Kidney (tissue), 14 donors: ENCODE measurements around the gene SLC25A22. TPM values are rescaled to one million over a fixed set of nuclear protein-coding genes. Genes with fewer than 3 reads are reported as not detected.
A peak's percentile ranks its signal among the peaks of the same experiment; 100 is the strongest.

Source experiments
- DNase-seq, 5 donors: peaks; one replicate each; pipeline ENCODE4 v3.0.0-alpha.2; 2013 to 2020
- FAIRE-seq: peaks from 2 replicates; lab custom pipeline; 2012; peaks lifted over from hg19 to GRCh38; lab: Jason Lieb, UNC
- H3K27ac ChIP-seq, 2 donors: one replicate each; pipeline ENCODE4 v1.7.0; 2013; ENCODE audit warnings: low read depth in 2 of 2, low read length in 2 of 2, inconsistent platforms in 1 of 2
- H3K27me3 ChIP-seq: one replicate; pipeline ENCODE4 v1.7.1; 2013; ENCODE audit warnings: low read length, inconsistent platforms; ENCODE audit not compliant: control insufficient read depth, insufficient read depth
- H3K36me3 ChIP-seq, 3 donors: one replicate each; pipeline versions ENCODE4 v1.7.0 to v1.7.1; 2013; ENCODE audit warnings: low read length in 3 of 3, control low read depth in 1 of 3, inconsistent platforms in 1 of 3; ENCODE audit not compliant: insufficient read depth in 3 of 3, control insufficient read depth in 2 of 3
- H3K4me1 ChIP-seq, 3 donors: one replicate each; pipeline versions ENCODE4 v1.7.0 to v1.7.1; 2013; ENCODE audit warnings: low read length in 3 of 3, inconsistent platforms in 1 of 3, low read depth in 1 of 3; ENCODE audit not compliant: control insufficient read depth in 2 of 3, insufficient read depth in 2 of 3
- H3K4me3 ChIP-seq, 3 donors: one replicate each; pipeline versions ENCODE4 v1.7.0 to v1.8.1; 2013; ENCODE audit warnings: low read length in 3 of 3, control low read depth in 1 of 3, inconsistent platforms in 1 of 3
- H3K9ac ChIP-seq, 3 donors: one replicate each; pipeline versions ENCODE4 v1.7.0 to v1.7.1; 2013; ENCODE audit warnings: low read length in 3 of 3, control low read depth in 1 of 3, inconsistent platforms in 1 of 3
- H3K9me3 ChIP-seq, 3 donors: one replicate each; pipeline versions ENCODE4 v1.7.0 to v1.7.1; 2013; ENCODE audit warnings: low read length in 3 of 3, control low read depth in 1 of 3, inconsistent platforms in 1 of 3; ENCODE audit not compliant: control insufficient read depth in 2 of 3, insufficient read depth in 1 of 3
- CTCF ChIP-seq: IDR thresholded peaks from 3 replicates; pipeline ENCODE4 v1.5.1; 2012; ENCODE audit warnings: mild to moderate bottlenecking, moderate library complexity, borderline replicate concordance; ENCODE audit not compliant: insufficient read depth; ENCODE audit errors: extremely low read depth
- intact Hi-C: fragments of 100-400 bp; cut with DNase I; formaldehyde crosslinking; loops from one replicate; pipeline ENCODE4 v1.11.1; 2022
- polyA plus RNA-seq: library from polyadenylated mRNA; stranded (reverse); fragments of 350-450 nt; fragmentation: Illumina TruSeq; extraction: RNeasy Lipid Tissue Mini Kit (QIAGEN cat#74804); gene quantifications from one replicate; pipeline ENCODE4 v1.2.3, GENCODE V29; 2014; ENCODE audit warnings: low read depth, low replicate concordance; ENCODE audit not compliant: insufficient read depth
- total RNA-seq: library from RNA; stranded (reverse); fragmentation: NEBNext Ultra II Directional; extraction: Animal tissue kit (Norgen Biotek cat#: 25700); gene quantifications from one replicate; pipeline ENCODE4 v1.2.1, GENCODE V29; 2021
- donor health status: control.
- donor health status: control.
- donor health status: control.
- donor health status: control.
- donor health status: control.
- donor health status: DM: yes; HTN: yes; CAD: no.
- donor health status: Normal renal cell carcinoma (clear cell type).

Gene SLC25A22
- total and polyA plus RNA-seq, 2 donors from 2014 or later = 14.3 to 17.8 TPM

- Histone ChIP-seq H3K27me3 (no peaks in the 10 kb centered on the region), H3K27ac (no peak overlapping the region), H3K4me1 (peaks cover 0 to 19% (median 6%) of the 10 kb centered on the region in 3 donors), H3K9me3 (no peaks in the 10 kb centered on the region), H3K4me3 (no peak overlapping the region), H3K36me3 (no peaks in the 10 kb centered on the region), H3K9ac (no peak overlapping the region)
- FAIRE-seq (no peak), DNase-seq (no peak)
- TF ChIP-seq CTCF = no peak
- intact Hi-C loops = no loop called here
Measured at GRCh38 chr11:791658-792534, 6.2 kb downstream of the SLC25A22 start.

- intact Hi-C loops = no loop called here
- no peak overlapping the region for H3K9ac ChIP-seq
- H3K4me1 ChIP-seq = peaks cover 0 to 11% (median 0%) of the 10 kb centered on the region in 3 donors
- H3K27me3 ChIP-seq = no peaks in the 10 kb centered on the region
- H3K4me3 ChIP-seq = no peak overlapping the region
- no peak for FAIRE-seq
- TF ChIP-seq CTCF = no peak
- H3K27ac ChIP-seq = no peak overlapping the region
- DNase-seq = peak in 1 of 5 donors; percentile 67
- no peaks in the 10 kb centered on the region for H3K9me3 ChIP-seq
- no peaks in the 10 kb centered on the region for H3K36me3 ChIP-seq
Measured at GRCh38 chr11:790721-791564, 7.1 kb downstream of the SLC25A22 start.

- intact Hi-C loops = no loop called here
- Histone ChIP-seq H3K36me3 (no peaks in the 10 kb centered on the region), H3K9ac (no peak within 1 kb of the TSS), H3K4me1 (peaks cover 0 to 5% (median 0%) of the 10 kb centered on the region in 3 donors), H3K27ac (no peak within 1 kb of the TSS), H3K4me3 (no peak within 1 kb of the TSS), H3K9me3 (no peaks in the 10 kb centered on the region), H3K27me3 (no peaks in the 10 kb centered on the region)
- TF ChIP-seq CTCF = no peak
- DNase-seq = peak in 2 of 5 donors; percentile 42 to 73
- no peak for FAIRE-seq
Measured at GRCh38 chr11:789943-790342, 8.1 kb downstream of the SLC25A22 start, which contains the start of gene CEND1. Gene CEND1, minus strand, starts transcription at chr11:790090. Its CDS starts 1,514 bp downstream, at chr11:788576.
